Measurements from ENCODE around the gene KCNJ3. TPM values are rescaled to one million over a fixed set of nuclear protein-coding genes. Genes with fewer than 3 reads are reported as not detected.

The KCNJ3 gene
- total RNA-seq, 1 donor from 2014 or later: not detected

- no peaks in the 10 kb centered on the region for H3K36me3 ChIP-seq
- no peak for ATAC-seq
- no peaks in the 10 kb centered on the region for H3K4me1 ChIP-seq
- no peak overlapping the region for H3K4me3 ChIP-seq
- DNase-seq: no peak
- intact Hi-C loops (cut with DNase I): no loop called here
- TF ChIP-seq, protein P1, sequence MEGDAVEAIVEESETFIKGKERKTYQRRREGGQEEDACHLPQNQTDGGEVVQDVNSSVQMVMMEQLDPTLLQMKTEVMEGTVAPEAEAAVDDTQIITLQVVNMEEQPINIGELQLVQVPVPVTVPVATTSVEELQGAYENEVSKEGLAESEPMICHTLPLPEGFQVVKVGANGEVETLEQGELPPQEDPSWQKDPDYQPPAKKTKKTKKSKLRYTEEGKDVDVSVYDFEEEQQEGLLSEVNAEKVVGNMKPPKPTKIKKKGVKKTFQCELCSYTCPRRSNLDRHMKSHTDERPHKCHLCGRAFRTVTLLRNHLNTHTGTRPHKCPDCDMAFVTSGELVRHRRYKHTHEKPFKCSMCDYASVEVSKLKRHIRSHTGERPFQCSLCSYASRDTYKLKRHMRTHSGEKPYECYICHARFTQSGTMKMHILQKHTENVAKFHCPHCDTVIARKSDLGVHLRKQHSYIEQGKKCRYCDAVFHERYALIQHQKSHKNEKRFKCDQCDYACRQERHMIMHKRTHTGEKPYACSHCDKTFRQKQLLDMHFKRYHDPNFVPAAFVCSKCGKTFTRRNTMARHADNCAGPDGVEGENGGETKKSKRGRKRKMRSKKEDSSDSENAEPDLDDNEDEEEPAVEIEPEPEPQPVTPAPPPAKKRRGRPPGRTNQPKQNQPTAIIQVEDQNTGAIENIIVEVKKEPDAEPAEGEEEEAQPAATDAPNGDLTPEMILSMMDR (IDR thresholded peaks at IDR 0.05): no peak
- H3K27ac ChIP-seq: no peak overlapping the region
- H3K27me3 ChIP-seq (ENCODE audit: low read depth): no peaks in the 10 kb centered on the region
- no peaks in the 10 kb centered on the region for H3K9me3 ChIP-seq
Measured at GRCh38 chr2:154673694-154674093, 24.8 kb upstream of the KCNJ3 start.

DNA sequence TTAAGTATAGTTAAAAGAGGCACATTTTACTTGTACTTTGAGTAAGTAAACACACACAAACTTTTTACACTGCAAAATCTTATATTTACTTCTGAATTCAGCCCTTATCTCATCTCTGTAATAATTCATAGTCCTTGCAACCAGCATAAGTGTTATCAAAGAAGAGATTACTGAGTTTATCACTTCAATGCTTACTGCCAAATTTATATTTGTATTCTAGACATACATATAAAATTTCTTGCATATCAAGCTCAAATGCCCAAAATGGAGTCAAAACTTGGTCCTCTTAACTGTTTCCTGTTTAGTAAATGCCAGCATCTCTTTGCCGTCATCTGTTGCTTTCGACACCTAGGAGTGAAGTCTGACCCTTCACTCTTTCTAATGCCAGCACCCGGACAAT lies 21.1 kb upstream of the KCNJ3 start:
- intact Hi-C loops (cut with DNase I): no loop called here
- DNase-seq (no peak), ATAC-seq (no peak)
- Histone ChIP-seq H3K36me3 (no peaks in the 10 kb centered on the region), H3K9me3 (no peaks in the 10 kb centered on the region), H3K27me3 (ENCODE audit: low read depth) (no peaks in the 10 kb centered on the region), H3K4me1 (no peaks in the 10 kb centered on the region), H3K4me3 (no peak overlapping the region), H3K27ac (no peak overlapping the region)
- TF ChIP-seq, protein P1 (IDR thresholded peaks at IDR 0.05): no peak

GRCh38 chr2:154681741-154682140 lies 16.8 kb upstream of the KCNJ3 start:
- Histone ChIP-seq H3K4me3 (no peak overlapping the region), H3K9me3 (no peaks in the 10 kb centered on the region), H3K4me1 (no peaks in the 10 kb centered on the region), H3K36me3 (no peaks in the 10 kb centered on the region), H3K27me3 (ENCODE audit: low read depth) (no peaks in the 10 kb centered on the region), H3K27ac (no peak overlapping the region)
- TF ChIP-seq, protein P1 (IDR thresholded peaks at IDR 0.05): no peak
- intact Hi-C loops (cut with DNase I): no loop called here
- DNase-seq: no peak
- ATAC-seq: no peak

DNA sequence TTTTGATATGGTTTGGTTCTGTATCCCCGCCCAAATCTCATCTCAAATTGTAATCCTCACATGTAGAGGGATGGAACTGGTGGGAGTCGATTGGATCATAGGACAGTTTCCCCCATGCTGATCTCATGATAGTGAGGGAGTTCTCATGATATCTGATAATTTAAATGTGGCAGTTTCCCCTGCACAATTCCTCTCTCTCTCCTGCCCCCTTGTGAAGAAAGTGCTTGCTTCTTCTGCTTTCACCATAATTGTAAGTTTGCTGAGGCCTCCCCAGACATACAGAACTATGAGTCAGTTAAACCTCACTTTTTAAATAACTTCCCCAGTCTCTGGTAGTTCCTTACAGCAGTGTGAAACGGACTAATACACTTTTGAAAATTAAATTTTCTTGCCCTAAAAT lies 12.3 kb upstream of the KCNJ3 start:
- Histone ChIP-seq H3K36me3 (no peaks in the 10 kb centered on the region), H3K4me1 (no peaks in the 10 kb centered on the region), H3K4me3 (no peak overlapping the region), H3K27ac (no peak overlapping the region), H3K27me3 (ENCODE audit: low read depth) (no peaks in the 10 kb centered on the region), H3K9me3 (no peaks in the 10 kb centered on the region)
- no peak for DNase-seq
- TF ChIP-seq, protein P1 (IDR thresholded peaks at IDR 0.05): no peak
- intact Hi-C loops (cut with DNase I): no loop called here
- ATAC-seq: no peak

GRCh38 chr2:154688373-154688772 lies 10.1 kb upstream of the KCNJ3 start:
- Histone ChIP-seq H3K27ac (no peak overlapping the region), H3K4me3 (no peak overlapping the region), H3K27me3 (ENCODE audit: low read depth) (no peaks in the 10 kb centered on the region), H3K9me3 (no peaks in the 10 kb centered on the region), H3K4me1 (no peaks in the 10 kb centered on the region), H3K36me3 (no peaks in the 10 kb centered on the region)
- intact Hi-C loops (cut with DNase I): no loop called here
- ATAC-seq (no peak), DNase-seq (no peak)
- TF ChIP-seq, protein P1 (IDR thresholded peaks at IDR 0.05): no peak

- TF ChIP-seq, protein P1 (IDR thresholded peaks at IDR 0.05): no peak
- H3K36me3 ChIP-seq: no peaks in the 10 kb centered on the region
- no peaks in the 10 kb centered on the region for H3K9me3 ChIP-seq
- no peak overlapping the region for H3K27ac ChIP-seq
- ATAC-seq (no peak), DNase-seq (no peak)
- H3K27me3 ChIP-seq (ENCODE audit: low read depth): no peaks in the 10 kb centered on the region
- no peaks in the 10 kb centered on the region for H3K4me1 ChIP-seq
- H3K4me3 ChIP-seq: no peak overlapping the region
- intact Hi-C loops (cut with DNase I): no loop called here
Measured at GRCh38 chr2:154689158-154689557, 9.3 kb upstream of the KCNJ3 start.

Measured in lower lobe of right lung (tissue), 2 donors.